Measurements from ENCODE around the gene BCKDHA. TPM values are rescaled to one million over a fixed set of nuclear protein-coding genes. Genes with fewer than 3 reads are reported as not detected.

BCKDHA gene
- 33.0 to 54.6 TPM (median 39.5 TPM) in 5 replicates for total RNA-seq (2022; extraction: Qiagen RNA extraction; ENCODE audit: low read depth)

DNA sequence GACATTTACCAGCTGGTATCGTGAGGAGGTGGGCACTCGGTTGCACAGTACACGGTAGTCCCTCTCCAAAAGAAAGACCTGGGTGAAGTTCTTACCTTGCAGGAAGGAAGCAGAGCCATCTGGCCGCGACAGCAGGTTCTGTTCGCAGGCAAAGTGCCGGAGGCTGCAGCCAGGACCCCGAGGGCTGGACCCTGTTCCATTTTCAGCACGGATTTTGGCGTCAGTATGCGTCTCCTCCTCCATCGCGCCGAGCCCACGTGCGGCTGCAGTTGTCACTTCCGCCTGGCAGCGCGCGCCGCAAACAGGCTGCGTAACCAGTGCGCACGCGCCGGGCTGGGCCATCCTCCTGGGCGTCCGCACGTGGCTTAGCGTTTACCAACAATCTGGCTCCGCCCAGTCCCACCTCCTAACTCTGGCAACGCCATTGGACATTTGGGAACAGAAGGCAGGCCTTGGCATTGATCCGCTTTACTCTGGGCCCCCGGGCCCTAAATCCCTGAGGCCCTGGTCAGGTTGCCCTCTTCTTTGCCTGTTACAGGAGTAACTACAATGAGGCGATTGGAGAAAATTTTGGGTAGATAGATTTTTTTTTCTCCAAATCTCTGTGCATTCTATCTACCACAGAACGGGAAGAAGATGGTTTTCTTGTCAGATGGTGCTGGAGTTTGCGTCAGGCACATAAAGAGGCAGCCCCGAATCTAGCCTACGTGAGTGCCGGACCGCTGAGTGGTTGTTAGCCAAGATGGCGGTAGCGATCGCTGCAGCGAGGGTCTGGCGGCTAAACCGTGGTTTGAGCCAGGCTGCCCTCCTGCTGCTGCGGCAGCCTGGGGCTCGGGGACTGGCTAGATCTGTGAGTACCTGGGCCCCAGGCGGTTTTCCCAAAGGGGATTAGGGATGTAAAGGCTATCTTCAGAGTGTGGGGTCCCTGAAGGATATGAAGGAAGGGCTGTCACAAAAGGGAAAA lies at the start of gene BCKDHA, which contains the start of gene EXOSC5:
TSS of gene BCKDHA (plus strand) at position 733 of the 964 bp plus-strand sequence. CDS start at position 743, 10 bp downstream.
TSS of gene EXOSC5 (minus strand) at position 274 of the 964 bp plus-strand sequence. CDS start at position 243, 31 bp downstream.

DNA sequence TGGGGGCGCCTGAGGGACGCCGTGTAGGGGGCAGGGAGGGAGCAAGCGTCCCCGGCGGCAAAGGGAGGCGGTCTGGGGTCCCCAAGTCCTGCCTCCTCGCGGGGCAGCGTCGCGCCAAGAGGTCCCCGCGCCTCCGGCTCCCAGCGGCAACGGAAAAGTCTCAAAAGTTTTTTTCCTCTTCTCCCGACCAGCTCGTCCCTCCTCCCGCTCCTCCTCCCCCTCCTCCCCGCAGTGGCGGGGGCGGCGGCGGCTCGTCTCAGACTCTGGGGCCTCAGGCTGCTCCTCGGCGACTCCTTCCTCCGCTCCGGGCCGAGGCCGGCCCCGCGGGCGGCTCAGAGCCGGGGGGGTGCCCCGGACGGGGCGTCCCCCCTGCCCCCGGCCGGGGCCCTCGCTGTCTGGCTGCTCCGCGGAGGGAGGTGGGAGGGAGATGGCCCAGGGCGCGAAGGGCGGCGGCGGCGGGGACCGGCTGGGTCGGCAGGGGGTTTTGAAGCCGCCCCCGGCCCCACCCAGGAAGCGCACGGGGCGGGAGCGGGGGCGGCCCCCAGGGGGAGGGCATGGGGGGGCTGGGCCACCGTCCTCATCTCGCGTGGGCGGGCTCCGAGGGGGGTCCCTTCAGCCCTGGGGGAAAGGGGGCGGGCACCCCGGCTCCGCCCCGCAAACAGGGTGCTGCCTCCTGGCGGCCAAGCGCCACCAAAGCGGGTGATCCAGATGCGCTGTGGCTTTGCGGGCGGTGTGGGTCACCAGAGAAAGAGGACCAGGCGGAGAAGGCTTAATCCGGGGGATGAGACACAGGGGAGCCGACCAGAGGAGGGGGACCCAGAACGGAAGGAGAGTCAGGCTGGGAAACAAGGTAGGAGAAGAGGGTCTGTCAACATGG lies 43.9 kb upstream of the BCKDHA start, which contains the start of gene TGFB1:
TSS of gene TGFB1 (minus strand) at position 457 of the 877 bp plus-strand sequence. CDS start 878 bp downstream, outside the sequence.

DNA sequence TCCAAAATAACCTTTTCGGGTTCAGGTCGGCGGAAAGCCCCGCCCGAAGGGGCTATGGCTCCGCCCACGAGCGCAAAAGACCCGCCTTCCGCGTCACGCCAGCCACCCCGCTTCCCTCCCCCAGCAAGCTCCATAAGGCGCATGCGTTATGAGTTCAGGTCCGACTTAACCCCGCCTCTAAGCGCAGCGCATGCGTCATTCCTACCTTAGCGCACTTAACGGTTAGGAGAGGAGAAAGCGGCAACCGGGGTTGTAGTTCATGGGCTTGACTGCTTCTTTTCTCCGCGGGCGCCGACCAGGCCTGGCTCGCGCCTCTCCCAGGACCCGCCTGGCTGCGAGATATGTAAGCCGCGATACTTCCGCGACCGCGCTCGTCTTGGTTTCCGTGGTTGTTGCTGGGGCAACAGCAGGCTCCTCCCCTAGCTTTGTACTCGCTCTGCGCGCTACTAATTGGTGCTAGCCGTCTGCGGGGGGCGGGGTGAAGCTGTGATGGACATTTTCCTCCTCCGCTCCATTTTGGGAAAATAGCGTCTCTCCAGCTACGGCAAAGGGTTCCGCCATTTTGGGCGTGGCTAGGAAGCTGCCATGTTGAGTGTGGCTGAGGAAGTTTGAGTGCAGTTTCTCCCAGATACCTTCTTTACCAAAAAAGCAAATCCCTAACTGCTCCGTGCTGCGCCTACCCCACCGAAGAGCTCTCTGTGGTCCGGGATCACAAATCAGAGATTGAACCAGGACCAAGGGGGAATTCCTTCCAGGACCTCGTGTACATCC lies 33.7 kb upstream of the BCKDHA start, which contains the start of gene B9D2:
TSS of gene B9D2 (minus strand) at position 397 of the 771 bp plus-strand sequence. CDS start 630 bp downstream, outside the sequence.

DNA sequence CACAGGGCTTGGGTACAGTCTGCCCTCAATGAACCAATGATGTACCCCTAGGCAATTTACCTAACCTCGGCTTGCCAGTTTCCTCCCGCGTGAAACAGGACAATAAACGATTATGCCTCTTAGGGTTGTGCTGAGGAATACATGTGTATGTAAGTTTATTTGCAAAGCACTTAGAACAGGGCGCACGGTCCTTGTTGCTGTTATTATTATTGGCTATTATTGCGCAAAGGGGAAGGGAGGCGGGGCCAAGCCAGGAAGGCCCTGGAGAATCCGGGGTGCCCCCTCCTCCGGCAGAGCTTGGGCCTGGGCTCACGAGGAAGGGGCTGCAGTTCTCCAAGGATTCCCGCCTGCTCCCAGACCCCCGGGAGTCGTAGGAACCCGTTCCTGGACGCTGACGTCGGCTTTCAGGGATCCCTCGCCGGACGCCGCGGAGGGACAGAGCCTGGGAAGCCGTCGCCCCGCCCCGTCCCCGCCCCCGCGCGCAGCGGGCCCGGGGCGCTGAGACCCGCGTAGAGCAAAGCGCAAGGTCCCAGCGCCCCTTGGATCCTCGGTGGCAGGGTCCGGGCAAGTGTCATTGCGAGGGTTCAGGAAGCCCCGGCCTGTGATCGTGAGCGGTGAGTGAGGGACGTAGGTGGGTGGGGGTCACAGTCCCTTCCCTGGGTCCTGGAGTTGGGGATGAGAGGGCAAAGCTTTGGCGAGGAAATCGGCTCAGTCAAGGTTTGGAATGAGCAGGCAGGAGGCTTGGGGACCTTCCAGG lies 21.2 kb upstream of the BCKDHA start, which contains the start of gene TMEM91:
TSS of gene TMEM91 (plus strand) at position 293 of the 757 bp plus-strand sequence. CDS start 1,777 bp downstream, outside the sequence.

DNA sequence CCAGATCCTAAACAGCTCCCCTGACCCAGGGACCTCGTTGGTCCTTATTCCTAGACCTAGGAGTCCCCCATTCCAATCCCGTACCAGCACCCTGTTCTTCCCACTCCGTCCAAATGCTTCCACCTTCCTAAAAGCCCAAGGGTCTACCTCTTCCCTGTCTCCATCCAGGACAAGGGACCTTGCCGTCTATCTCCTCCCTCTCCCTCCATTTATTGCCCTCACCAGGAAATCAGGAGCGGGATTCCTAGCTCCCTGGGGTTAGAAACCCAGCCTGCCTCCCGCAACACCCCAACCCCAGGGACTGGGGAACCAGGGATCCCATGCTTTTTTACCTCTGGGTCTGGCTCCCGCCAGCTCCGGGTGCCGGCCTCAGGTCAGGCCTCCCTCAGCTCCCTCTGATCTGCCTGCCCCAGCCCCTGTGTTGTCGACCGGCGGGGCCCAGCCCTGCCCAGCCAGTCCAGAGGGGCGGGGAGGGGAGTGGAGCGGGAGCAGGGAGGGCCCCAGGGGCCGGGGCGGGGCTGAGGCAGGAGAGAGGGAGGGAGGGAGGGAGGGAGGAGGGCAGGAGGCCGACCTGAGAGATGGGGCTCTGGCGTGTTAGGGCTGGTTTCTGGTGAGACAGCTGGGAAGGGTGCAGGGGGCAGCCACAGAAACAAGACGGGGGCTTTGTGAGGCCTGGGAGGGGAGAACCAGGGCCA lies 29.5 kb downstream of the BCKDHA start, which contains the start of gene B3GNT8:
TSS of gene B3GNT8 (minus strand) at position 423 of the 695 bp plus-strand sequence. CDS start 596 bp downstream, outside the sequence.

DNA sequence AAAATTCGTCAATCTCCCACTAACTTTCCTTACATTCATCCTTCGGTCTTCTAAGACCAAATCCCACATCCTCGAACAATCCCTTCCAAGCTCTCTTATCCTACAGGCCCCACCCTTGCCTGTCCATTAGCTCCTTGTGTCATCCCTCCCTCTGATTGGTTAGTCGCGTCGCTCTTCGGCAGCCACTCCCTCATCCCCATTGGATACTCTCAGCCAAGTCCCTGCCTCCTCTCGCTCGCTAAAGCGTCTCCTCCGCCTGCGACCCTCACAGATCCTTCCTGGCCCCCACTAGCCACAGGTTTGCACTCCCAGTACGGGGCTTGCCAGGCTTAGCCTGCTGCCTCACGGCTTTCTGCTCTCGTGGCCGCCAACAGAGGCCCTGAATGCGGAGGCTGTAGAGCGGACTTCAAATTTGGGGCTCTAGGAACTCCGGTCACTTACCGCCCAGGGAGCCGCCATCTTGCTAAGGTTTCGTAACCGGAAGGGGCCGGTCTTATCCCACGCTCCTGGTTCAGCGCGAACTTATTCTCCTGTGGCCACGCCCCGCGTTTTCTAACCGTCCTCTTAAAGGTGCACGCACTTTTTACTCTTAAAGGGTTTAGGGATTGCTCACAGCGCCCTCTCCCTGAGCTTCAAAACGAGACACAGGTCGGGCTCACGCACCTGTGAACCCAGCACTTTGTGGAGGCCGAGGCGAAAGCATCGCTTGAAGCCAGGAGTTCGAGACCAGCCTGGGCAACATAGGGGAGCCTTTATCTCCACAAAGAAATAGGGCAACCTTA lies 42.0 kb downstream of the BCKDHA start, which contains the start of gene DMAC2:
TSS of gene DMAC2 (minus strand) at position 472 of the 782 bp plus-strand sequence. CDS start at position 459, 13 bp downstream.

DNA sequence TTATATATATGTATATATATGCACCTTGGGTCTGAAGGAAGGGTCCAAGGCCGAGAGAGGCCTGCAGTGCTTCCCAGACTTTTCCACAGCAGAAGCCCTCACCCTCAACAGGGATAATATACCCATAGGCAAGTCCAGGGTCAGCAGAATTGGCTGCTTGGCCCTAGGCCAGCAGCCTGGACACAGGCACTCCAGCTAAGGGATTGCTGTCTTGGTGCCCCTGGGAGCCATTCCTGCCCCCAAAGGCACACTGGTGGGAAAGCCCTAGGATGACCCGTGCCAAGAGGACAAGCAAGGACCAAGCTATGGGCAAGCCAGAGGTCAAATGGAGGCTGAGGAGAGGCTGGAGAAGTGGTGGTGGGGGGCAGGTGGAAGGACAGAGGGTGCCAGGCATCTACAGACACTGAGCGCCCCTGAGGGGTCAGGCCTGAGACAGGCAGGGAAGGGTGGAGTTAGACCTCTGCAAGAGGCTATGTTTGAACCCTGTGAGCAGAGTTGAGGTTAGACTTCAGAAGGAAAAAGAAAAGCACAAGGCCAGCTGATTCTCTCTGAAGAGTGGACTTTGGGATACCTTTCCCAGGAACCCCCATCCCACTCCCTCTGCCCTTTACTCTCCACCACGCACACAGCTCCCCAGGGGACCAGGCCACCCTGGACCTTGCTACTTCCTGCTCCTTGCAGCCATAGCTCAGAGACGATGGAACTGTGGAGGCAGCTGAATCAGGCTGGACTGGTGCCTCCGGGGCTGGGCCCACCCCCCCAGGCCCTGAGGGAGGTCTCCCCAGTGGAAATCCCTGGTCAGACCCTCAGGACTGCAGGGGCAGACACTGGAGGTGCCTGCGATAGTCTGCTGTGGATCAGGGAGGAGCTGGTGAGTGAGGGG lies 45.1 kb downstream of the BCKDHA start, which contains the start of gene ERICH4:
TSS of gene ERICH4 (plus strand) at position 684 of the 883 bp plus-strand sequence. CDS start at position 698, 14 bp downstream.

Other genes starting within 250 kb of the BCKDHA start
- gene CYP2S1, start 204.6 kb upstream of the BCKDHA start, total RNA-seq (2022; extraction: Qiagen RNA extraction; ENCODE audit: low read depth) = 25.7 to 32.0 TPM (median 28.7 TPM) in 5 replicates
- 139 to 161 TPM (median 160 TPM) in 5 replicates for gene AXL, start 178.6 kb upstream of the BCKDHA start, total RNA-seq (2022; extraction: Qiagen RNA extraction; ENCODE audit: low read depth)
- 312 to 351 TPM (median 317 TPM) in 5 replicates for gene HNRNPUL1, start 133.4 kb upstream of the BCKDHA start, total RNA-seq (2022; extraction: Qiagen RNA extraction; ENCODE audit: low read depth)
- gene CCDC97, start 87.6 kb upstream of the BCKDHA start, total RNA-seq (2022; extraction: Qiagen RNA extraction; ENCODE audit: low read depth) = 33.4 to 46.6 TPM (median 39.1 TPM) in 5 replicates
- 125 to 172 TPM (median 143 TPM) in 5 replicates for gene TGFB1, start 43.9 kb upstream of the BCKDHA start, total RNA-seq (2022; extraction: Qiagen RNA extraction; ENCODE audit: low read depth)
- 29.1 to 32.7 TPM (median 32.2 TPM) in 5 replicates for gene B9D2, start 33.7 kb upstream of the BCKDHA start, total RNA-seq (2022; extraction: Qiagen RNA extraction; ENCODE audit: low read depth)
- 2.5 to 4.7 TPM (median 4.0 TPM) in 5 replicates for gene TMEM91, start 21.3 kb upstream of the BCKDHA start, total RNA-seq (2022; extraction: Qiagen RNA extraction; ENCODE audit: low read depth)
- 85.7 to 104 TPM (median 93.2 TPM) in 5 replicates for gene EXOSC5, start 459 bp upstream of the BCKDHA start, total RNA-seq (2022; extraction: Qiagen RNA extraction; ENCODE audit: low read depth)
- gene B3GNT8, start 29.6 kb downstream of the BCKDHA start, total RNA-seq (2022; extraction: Qiagen RNA extraction; ENCODE audit: low read depth) = 0.08 to 0.11 TPM (median 0.09 TPM) in 3 of 5 replicates, not detected in the others
- 101 to 128 TPM (median 110 TPM) in 5 replicates for gene DMAC2, start 42.1 kb downstream of the BCKDHA start, total RNA-seq (2022; extraction: Qiagen RNA extraction; ENCODE audit: low read depth)
- gene ERICH4, start 45.3 kb downstream of the BCKDHA start, total RNA-seq (2022; extraction: Qiagen RNA extraction; ENCODE audit: low read depth) = not detected in 5 replicates
- not detected in 5 replicates for gene CEACAM21, start 178.3 kb downstream of the BCKDHA start, total RNA-seq (2022; extraction: Qiagen RNA extraction; ENCODE audit: low read depth)
- not detected in 5 replicates for gene CEACAM4, start 229.3 kb downstream of the BCKDHA start, total RNA-seq (2022; extraction: Qiagen RNA extraction; ENCODE audit: low read depth)